HTR-8/SVneo (cell line): ENCODE data around the gene C7orf57.

Source experiments
- DNase-seq: peaks from one replicate; pipeline ENCODE4 v3.0.0; 2011; ENCODE audit warnings: low spot score, mixed read lengths; ENCODE audit not compliant: insufficient read length
- FAIRE-seq: peaks from 2 replicates; lab custom pipeline; 2011; peaks lifted over from hg19 to GRCh38; lab: Jason Lieb, UNC

C7orf57 gene

GRCh38 chr7:48105045-48105444 is 69.7 kb downstream of the C7orf57 start:
- FAIRE-seq (no peak), DNase-seq (no peak)

GRCh38 chr7:48106906-48107659 is 71.7 kb downstream of the C7orf57 start:
- no peak for FAIRE-seq

DNA sequence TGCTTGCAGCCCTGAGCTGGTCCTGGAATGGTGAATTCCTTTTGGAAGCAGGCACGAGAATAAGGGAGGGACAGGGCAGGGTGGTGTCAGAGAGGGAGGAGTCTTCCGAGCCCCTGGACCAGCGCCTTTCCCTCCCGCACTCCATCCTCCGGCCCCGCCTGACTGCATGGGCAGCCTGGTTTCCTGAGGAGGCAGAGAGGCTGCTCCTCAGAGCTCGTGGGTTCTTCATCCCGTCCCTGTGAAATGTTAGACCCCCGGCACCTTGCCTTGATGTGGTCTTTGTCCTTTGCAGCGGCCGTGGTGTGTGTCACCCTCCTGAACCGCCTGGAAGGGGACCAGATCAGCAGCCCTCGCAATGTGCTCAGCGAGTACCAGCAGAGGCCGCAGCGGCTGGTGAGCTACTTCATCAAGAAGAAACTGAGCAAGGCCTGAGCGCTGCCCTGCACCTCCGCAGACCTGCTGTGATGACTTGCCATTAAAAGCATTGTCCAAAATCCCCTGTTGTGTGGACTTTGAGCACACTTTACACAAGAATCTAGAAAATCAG is 72.7 kb downstream of the C7orf57 start:
- DNase-seq, result no peak
- FAIRE-seq, result no peak

More at GRCh38 chr7:48106906-48107659, 71.7 kb downstream of the C7orf57 start:
- no peak for DNase-seq

DNA sequence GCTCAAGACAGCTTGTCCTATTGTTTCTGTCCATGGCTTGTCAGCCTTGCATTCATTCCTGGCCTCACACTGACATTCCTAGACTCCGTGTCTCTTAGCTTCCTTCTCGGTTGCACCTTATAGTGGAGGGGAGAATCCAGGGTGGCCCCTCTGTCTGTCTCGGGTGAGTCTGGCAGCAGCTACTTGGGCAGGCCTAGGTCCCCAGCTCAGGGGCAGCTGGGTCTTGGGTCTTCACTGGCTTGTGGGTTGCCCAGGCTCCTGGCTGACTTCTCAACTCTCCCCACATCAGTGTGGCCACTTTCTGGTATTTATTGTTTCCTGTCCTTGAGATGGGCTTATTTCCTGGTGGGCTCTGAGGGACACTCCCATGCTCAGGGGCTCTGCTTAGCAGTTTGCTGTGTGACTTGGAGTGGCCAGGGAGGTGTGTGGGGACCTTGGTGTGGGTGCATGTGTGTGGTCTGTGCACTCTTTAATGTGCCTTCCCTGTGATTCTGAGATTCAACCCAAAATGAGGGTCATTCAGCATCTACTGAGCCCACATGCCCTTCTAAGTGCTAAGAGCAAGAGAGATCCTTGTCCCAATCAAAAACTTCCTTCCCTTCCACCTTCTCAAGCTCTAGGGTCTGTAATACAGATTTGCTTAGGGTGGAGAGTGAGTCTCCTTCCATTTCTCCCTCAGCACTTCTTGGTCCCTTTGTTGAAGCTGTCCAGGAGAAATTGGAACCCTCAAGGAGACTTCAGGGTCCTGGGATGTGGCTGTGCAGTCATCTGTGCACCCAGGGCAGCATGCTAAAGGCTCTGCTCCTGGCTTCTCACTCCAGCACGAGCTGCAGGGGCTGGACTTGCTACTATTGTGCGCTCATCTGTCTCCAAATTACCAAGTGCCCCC is 73.9 kb downstream of the C7orf57 start:
- FAIRE-seq (no peak), DNase-seq (no peak)

GRCh38 chr7:48109848-48110663 is 74.7 kb downstream of the C7orf57 start:
- peak; percentile 71 for DNase-seq
- FAIRE-seq, result peak; percentile 86

DNA sequence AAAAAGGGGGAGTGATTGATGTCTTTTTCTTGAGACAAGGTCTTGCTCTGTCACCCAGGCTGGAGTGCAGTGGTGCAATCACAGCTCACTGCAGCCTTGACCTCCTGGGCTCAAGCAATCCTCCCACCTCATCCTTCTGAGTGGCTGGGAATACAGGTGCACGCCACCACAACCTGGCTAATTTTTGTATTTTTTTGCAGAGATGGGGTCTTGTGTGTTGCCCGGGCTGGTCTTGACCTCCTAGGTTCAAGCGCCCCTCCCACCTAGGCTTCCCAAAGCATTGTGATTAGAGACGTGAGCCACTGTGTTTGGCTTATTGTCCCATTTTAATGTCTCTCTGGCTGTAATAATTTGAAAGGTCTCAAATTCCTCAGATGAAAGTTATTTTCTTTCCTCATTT is 75.5 kb downstream of the C7orf57 start:
- no peak for DNase-seq
- FAIRE-seq, result no peak
